WI38 (cell line): ENCODE data around the gene SHC1.
A peak's percentile ranks its signal among the peaks of the same experiment; 100 is the strongest.

Experiments
- H3K4me3 ChIP-seq: 2 replicates; pipeline ENCODE4 v1.5.1; 2011; ENCODE audit warnings: low read depth, mild to moderate bottlenecking, control low read depth, low read length
- TF ChIP-seq, protein P1 (sequence below): IDR thresholded peaks from 2 replicates; pipeline ENCODE4 v1.5.1; 2012; ENCODE audit warnings: low read depth, mild to moderate bottlenecking, control low read depth, low read length

SHC1 gene

DNA sequence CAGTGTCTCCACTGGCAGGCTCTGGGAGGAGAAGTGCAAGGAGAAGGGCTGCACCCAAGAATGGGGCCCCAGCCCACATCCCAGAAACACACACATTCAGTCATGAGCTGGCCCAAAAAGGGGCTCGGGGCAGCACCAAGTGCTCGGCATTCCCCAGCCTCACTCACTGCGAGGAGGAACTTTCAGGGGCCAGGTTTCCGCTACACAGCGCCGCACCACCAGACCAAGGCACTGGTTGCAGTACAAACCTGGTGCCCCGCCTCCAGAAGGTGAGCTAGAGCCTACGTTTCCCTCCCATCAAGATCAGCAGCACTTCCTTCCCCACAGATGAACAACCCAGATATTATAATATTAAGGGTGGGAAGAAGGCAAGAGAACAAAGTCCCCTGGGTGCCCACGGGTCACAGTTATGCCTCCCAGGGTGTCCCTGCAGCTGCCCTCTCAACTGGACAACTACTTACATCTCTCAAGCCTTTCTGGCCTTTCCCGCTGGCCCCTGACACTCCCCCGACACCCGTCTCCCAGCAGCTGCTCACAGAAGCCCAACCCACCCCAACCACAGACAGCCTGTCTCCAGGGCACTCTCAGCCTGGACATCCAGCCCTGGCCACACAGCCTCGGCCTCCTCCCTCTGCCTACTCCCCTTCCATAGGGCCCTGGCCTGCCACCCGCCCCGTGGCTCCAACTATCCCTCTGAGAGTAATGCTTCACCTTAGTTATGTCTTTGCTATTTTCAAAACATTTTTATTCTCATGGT lies 18.5 kb downstream of the SHC1 start:
- TF ChIP-seq, protein P1, sequence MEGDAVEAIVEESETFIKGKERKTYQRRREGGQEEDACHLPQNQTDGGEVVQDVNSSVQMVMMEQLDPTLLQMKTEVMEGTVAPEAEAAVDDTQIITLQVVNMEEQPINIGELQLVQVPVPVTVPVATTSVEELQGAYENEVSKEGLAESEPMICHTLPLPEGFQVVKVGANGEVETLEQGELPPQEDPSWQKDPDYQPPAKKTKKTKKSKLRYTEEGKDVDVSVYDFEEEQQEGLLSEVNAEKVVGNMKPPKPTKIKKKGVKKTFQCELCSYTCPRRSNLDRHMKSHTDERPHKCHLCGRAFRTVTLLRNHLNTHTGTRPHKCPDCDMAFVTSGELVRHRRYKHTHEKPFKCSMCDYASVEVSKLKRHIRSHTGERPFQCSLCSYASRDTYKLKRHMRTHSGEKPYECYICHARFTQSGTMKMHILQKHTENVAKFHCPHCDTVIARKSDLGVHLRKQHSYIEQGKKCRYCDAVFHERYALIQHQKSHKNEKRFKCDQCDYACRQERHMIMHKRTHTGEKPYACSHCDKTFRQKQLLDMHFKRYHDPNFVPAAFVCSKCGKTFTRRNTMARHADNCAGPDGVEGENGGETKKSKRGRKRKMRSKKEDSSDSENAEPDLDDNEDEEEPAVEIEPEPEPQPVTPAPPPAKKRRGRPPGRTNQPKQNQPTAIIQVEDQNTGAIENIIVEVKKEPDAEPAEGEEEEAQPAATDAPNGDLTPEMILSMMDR, result no peak
- H3K4me3 ChIP-seq, result no peak overlapping the region

DNA sequence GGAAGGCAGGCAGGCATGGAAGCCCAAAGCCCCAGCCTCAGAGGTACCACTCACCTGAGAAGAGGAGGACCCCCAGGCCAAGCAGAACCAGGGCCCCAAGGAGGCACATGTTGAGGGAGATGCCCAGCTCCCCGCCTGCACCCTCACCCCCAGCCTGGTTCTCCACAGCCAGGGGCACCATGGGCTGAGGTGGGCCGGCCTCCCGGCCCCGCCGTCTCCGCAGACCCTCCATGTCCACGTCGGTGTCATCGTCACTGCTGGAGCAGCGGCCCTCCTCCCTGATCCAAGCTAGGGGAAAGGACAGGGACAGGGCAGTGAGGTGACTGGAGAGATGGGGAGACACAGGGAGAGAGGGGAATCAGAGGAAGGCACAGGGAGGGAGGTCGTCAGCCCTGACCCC lies 22.5 kb downstream of the SHC1 start:
- H3K4me3 ChIP-seq, result no peak overlapping the region
- TF ChIP-seq, protein P1, result no peak

DNA sequence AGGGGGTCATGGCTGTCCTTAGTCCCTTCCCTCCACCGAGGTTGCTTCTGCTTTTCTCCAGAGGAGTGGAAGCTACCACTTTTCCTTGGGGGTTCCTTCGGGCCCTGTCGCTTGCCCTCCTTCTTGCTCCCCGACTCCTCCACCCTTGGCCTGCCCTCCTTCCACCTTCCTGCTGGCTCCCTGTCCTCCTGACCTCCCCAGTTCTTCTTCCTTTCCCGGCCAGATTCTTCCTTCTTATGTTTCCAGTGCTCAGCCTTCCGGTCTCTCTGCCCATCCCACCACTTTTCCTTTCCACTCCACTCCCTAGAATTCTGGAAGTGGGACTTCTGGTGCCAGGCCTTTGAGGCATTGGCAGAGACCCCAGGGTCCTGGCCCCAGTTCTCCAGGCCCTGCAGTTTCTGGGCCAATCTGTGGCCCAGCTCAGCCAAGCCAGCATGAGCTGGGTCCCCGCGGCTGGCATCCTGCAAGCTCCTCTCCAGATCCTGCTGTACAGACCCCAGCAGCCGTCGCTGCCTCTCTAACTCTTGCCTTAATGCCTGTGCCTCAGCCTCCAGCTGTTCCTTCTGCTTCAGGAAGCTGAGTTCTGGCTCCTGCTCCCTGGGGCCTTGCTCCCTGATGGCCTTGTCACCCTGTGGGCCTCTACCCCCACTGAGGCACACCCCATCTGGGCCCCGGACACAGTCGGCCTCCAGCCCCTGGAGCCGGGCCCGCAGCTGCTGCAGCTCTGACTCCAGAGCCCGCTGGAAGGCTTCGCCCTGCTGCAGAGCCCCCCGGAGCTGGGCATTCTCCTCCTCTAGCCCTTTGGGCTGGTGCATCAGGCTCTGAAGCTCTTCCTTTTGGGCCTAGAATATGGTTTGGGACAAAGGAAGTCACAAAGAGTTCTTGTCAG lies 24.3 kb downstream of the SHC1 start:
- no peak overlapping the region for H3K4me3 ChIP-seq
- TF ChIP-seq, protein P1, result no peak

DNA sequence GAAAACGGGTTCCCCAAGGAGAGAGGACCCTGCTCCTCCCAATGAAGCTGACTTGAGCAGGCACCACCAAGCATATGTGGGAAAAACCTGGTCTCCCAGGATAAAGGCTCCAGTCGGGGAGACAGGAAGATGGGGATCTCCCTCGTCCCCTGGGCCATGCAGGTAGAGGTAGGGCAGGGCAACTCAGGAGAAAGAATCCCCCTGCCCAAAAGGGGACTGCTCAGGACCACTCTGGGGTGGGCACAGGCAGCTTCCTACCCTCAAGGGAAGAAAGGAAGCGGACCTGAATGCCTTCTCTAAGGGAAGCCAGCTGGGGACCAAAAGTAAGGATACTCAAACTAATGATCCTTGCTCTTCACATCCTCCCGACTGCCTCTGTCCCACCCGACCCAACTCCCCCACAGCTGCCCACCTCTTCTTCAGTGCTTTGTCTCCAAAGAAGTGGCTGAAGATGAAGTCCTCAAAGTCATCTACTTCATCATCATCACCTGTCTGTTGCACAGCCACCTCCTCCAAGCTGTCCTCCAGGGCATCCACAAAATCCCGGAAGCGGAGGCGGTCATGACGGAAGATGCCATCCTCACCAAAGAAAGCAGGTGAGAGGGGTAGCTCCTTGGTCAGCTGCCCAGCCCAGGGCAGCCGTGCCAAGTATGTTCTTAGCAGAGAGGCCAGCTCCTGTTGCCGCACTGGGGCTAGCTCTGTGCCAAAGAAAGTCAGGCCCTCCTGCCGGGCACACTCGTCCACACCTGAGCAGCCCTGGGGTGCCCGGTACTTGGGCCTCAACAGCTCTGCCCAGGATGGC lies 25.2 kb downstream of the SHC1 start:
- H3K4me3 ChIP-seq, result no peak overlapping the region
- TF ChIP-seq, protein P1, result no peak

DNA sequence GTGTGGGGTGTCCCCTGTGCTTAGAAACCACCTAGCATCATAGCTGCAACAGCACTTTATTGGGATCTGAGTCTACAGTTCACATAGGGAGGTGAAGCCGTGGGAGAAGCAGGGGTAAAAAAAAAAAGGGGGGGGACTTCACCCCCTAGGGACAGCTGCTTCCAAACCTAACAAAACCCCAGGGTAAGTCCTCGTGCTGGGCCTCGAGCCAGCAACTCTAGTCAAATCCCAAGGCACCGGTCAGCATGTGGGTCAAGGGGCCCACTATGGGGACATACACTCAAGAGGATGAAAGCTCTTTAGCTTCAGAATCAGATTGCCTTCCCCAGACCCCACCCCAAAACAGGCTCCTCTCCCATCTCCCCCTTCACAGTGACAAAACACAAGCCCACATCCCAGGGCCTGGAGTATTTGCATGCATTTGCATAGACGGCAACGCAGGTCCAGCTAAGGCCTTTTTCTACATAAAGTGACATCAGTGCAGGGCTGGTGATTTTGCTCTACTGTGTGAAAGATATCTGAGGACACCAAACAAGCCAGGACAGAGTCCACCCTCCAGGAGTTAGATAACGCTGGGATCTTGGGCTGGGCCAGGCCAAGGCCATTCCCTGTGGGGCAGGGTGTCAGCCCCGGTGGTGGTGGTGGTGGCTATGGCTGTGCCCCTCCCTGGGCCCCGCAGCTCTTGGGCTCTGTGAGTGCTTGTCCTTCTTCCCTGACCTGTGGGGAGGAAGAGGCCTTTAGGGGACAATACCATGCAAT lies 26.0 kb downstream of the SHC1 start:
- H3K4me3 ChIP-seq, result no peak overlapping the region
- TF ChIP-seq, protein P1, result no peak

DNA sequence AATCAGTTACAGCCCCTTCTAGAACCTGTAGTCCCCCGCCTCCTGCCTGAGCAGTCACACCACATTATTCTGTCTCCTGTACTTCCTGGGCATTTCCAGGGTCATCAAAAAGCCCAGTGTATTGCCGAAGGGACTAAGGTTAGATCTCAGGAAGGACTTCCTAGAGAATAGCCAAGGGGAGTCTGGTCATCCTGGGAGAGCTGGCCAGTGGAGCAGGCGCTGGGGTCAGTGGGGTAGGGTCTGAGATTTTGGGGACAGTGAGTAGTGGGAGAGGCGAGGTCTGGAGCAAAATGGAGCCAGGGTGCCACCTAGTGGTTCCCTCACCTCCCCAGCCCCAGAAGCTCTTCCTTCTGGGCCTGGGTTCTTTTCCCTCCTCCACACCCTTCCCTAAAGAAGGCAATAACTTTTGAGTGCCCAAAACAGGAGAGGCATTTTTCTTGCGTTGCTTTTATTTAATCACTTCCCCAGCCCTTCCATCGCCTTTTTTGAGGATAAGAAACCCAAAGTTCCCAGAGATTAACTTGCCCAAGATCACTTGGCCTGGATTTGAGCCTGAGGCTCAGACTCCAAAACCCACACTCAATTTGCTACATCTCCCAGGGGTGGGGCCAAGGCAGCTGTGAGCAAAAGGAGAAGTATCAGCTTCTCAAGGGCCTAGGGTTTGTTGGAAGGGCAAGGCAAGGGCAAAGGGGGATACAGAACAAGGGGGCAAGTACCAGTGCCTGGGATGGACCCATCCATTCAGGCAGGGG lies 26.7 kb downstream of the SHC1 start:
- TF ChIP-seq, protein P1, result peak; percentile 79
- H3K4me3 ChIP-seq, result no peak overlapping the region
